Vein endothelial cell (primary cell): Measurements from ENCODE around the gene TREH. TPM values are rescaled to one million over a fixed set of nuclear protein-coding genes. Genes with fewer than 3 reads are reported as not detected.

Source experiments
- small RNA-seq: library from RNA; depleted of rRNA; stranded (forward); fragments of <200 nt; gene quantifications from one replicate; pipeline ENCODE3, GENCODE V24; 2012
- total RNA-seq: library from RNA; depleted of rRNA; stranded (reverse); fragments of >200 nt; gene quantifications from 2 replicates; pipeline ENCODE4 v1.2.3, GENCODE V29; 2012

The TREH gene, protein sequence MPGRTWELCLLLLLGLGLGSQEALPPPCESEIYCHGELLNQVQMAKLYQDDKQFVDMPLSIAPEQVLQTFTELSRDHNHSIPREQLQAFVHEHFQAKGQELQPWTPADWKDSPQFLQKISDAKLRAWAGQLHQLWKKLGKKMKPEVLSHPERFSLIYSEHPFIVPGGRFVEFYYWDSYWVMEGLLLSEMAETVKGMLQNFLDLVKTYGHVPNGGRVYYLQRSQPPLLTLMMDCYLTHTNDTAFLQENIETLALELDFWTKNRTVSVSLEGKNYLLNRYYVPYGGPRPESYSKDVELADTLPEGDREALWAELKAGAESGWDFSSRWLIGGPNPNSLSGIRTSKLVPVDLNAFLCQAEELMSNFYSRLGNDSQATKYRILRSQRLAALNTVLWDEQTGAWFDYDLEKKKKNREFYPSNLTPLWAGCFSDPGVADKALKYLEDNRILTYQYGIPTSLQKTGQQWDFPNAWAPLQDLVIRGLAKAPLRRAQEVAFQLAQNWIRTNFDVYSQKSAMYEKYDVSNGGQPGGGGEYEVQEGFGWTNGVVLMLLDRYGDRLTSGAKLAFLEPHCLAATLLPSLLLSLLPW
- not detected in 2 replicates for total RNA-seq

DNA sequence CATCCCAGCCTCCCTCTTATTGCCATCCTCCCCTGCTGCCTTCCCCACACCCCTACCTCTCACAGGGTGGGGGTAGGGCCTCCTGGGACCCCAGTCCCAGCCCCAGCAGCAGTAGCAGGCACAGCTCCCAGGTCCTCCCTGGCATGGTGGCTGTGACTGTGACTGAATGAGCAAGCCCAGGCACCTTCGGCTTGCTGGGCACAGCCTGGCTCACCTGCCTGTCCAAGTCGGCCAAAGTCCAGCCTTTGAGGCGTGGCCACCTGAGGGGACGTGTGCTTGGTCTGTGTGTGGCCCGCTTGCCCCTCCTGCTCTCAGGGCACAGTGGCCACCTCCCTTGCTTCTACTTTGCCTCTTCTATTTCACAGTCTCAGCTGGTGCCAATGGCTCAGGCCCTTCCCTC is at the start of gene TREH:
Gene TREH (minus strand): TSS at position 168 of the 400 bp plus-strand sequence. CDS start 23 bp downstream, at position 145.

DNA sequence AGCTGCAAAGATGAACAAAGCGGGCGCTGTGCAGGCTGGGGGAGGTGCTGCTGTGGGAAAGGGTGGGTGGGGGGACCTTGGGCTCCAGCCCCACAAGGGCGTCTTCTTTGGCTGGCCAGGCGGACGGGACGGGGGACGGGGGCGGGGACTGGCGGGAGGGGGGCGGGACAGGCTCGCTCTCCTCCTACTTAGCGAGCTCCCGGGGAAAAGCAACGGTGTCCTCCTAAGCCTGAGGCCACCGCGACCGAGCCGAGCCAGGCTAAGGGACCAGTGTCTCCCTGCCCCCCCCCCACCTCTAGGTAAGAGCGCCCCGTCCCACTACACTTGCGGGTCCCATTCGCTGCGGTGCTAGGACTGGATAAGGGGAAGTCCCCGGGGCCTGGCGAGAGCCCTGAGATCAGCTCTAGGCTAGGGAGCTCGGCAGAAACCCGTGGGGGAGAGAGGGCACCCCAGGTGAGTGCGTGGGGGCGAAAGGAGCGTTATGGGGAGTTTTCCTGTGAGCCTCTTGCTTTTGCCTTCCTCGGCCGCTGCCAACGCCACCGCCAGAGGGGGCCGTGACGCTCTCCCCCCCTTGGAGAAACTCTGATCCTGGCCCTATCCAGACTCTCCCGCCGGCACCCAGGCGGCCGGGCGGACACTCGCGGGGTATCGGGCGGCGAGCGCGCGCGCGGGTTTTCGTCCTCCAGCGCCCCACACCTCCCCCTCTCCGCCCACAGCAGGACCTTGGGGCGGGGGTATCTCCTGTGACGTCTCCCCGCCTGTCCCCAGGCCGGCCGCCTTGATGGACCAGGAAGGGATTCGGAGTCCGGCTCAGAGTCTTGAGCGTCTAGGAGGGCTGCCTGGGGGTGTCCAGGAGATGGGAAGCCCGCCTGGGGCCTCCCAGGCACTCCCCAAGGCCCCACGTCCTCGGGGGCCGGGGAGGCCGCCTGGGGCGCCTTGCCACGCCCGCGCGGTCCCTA is 71.8 kb downstream of the TREH start, which contains the start of gene PHLDB1:
Gene PHLDB1 (plus strand): TSS at position 215 of the 959 bp plus-strand sequence. CDS start 6,222 bp downstream, outside the sequence.

Small RNA genes lying within 50 kb of the gene (small RNA-seq; reads per million reads assigned to genes)
- gene RNU6-376P = not detected

Other genes with a start within 250 kb of the TREH start
- 44.1 and 56.4 TPM in 2 replicates for gene KMT2A, start 243.2 kb downstream of the TREH start, total RNA-seq
- gene TTC36, start 152.2 kb downstream of the TREH start, total RNA-seq = 0.19 and 2.9 TPM in 2 replicates
- gene TMEM25, start 148.5 kb downstream of the TREH start, total RNA-seq = 20.9 and 33.6 TPM in 2 replicates
- 30.1 and 33.5 TPM in 2 replicates for gene IFT46, start 113.7 kb downstream of the TREH start, total RNA-seq
- 171 and 177 TPM in 2 replicates for gene ARCN1, start 107.2 kb downstream of the TREH start, total RNA-seq
- 122 and 153 TPM in 2 replicates for gene PHLDB1, start 72.0 kb downstream of the TREH start, total RNA-seq
- 150 and 202 TPM in 2 replicates for gene DDX6, start 111.5 kb upstream of the TREH start, total RNA-seq
- not detected in 2 replicates for gene CXCR5, start 204.2 kb upstream of the TREH start, total RNA-seq
- 13.9 and 22.9 TPM in 2 replicates for gene BCL9L, start 246.3 kb upstream of the TREH start, total RNA-seq